Thyroid gland (tissue), 4 donors: ENCODE results near the gene MAP3K6. TPM values are rescaled to one million over a fixed set of nuclear protein-coding genes. Genes with fewer than 3 reads are reported as not detected.

Experiments used
- DNase-seq, 2 donors: peaks; one replicate each; pipeline ENCODE4 v3.0.0-alpha.2; 2019
- H3K27ac ChIP-seq, 3 donors: fragments of 200-600 bp; sonication (generic); 1 replicate in 2 of 3; 2 replicates in 1 of 3; pipeline ENCODE4 v1.5.1; 2016 to 2019; ENCODE audit warnings: mild to moderate bottlenecking in 1 of 3, moderate library complexity in 1 of 3
- H3K27me3 ChIP-seq: fragments of 200-600 bp; sonication (generic); one replicate; pipeline ENCODE4 v1.5.1; 2019
- H3K36me3 ChIP-seq, 2 donors: fragments of 200-600 bp; sonication (generic); one replicate each; pipeline ENCODE4 v1.5.1; 2016 to 2019
- H3K4me1 ChIP-seq, 2 donors: fragments of 200-600 bp; sonication (generic); one replicate each; pipeline ENCODE4 v1.5.1; 2017 to 2019
- H3K4me3 ChIP-seq, 3 donors: fragments of 200-600 bp; sonication (generic); replicated peaks in 1 of 3; 1 replicate in 2 of 3; 2 replicates in 1 of 3; pipeline ENCODE4 v1.5.1; 2016; ENCODE audit warnings: mild to moderate bottlenecking in 1 of 3
- H3K9me3 ChIP-seq: fragments of 200-600 bp; sonication (generic); one replicate; pipeline ENCODE4 v1.5.1; 2017
- POLR2A ChIP-seq, 2 donors: fragments of 450-650 bp; IDR thresholded peaks; one replicate each; pipeline ENCODE4 v1.6.1; 2017; ENCODE audit warnings: antibody characterized with exemption in 2 of 2, mild to moderate bottlenecking in 2 of 2, moderate library complexity in 1 of 2
- WGBS, 2 donors: methylation state at CpG; one replicate each; pipeline ENCODE4 v1.1.5; 2017; 5-methylcytosine and 5-hydroxymethylcytosine counted together
- intact Hi-C: fragments of 100-400 bp; cut with DNase I; formaldehyde crosslinking; loops from one replicate; pipeline ENCODE4 v1.15.1; 2023
- total RNA-seq, 4 donors: library from RNA; depleted of rRNA; stranded (reverse); fragments of >200 nt; gene quantifications; one replicate each; pipeline ENCODE4 v1.2.3, GENCODE V29; 2016
- TF ChIP-seq, protein P1 (sequence below), 6 experiments: fragments of 200-600 bp in 3 of 6; fragments of 450-650 bp in 3 of 6; sonication (generic) in 3 of 6; IDR thresholded peaks; one replicate each; pipeline ENCODE4 v1.5.1; 2016 to 2019; ENCODE audit warnings: antibody characterized with exemption in 6 of 6, mild to moderate bottlenecking in 2 of 6, inconsistent platforms in 1 of 6, moderate library complexity in 1 of 6

The MAP3K6 gene
- total RNA-seq, 4 donors from 2014 or later: 17.6 to 62.9 (median 32.3) TPM

DNA sequence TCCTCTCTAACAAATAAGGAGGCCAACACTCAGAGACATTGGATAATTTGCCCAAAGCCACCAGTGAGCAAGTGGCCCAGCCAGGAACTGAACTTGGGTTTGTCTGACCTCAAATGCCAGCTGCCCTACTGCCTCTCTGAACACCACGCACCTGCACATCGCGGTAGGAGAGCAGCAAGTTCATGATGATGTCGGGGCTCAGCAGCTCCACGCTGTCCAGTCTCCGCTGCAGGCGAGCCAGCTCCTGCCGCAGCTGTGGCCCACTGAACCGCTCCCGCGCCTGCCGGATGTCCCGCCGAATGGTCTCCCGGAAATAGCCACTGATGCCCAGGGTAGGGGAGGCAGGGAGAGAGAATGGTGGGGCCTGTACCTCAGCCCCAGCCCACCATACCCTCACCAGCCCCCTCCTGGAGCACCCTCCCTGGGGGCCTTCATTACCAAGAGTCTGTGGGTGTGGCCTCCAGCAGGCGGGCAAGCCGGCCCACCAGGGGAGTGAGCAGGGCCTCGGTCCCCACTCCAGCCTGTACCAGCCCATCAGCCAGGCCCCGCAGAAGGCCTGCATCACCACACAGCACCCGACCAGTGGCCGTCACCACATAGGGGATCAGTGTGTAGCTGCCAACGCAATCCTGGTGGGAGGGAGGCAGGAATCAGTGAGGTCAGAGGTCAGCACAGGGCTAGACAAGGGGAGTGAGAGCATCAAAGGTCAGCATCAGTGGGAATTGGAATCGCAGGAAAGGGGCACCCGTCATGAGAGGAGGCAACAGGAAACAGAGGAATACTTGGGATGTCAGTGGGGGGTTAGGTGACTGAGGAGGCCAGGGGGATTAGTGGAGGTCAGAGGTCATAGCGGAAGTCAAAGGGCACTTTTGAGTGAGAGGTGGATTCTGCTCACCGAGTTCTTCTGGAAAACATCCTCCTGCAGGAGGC lies 2.7 kb downstream of the MAP3K6 start:
- TF ChIP-seq, protein P1, sequence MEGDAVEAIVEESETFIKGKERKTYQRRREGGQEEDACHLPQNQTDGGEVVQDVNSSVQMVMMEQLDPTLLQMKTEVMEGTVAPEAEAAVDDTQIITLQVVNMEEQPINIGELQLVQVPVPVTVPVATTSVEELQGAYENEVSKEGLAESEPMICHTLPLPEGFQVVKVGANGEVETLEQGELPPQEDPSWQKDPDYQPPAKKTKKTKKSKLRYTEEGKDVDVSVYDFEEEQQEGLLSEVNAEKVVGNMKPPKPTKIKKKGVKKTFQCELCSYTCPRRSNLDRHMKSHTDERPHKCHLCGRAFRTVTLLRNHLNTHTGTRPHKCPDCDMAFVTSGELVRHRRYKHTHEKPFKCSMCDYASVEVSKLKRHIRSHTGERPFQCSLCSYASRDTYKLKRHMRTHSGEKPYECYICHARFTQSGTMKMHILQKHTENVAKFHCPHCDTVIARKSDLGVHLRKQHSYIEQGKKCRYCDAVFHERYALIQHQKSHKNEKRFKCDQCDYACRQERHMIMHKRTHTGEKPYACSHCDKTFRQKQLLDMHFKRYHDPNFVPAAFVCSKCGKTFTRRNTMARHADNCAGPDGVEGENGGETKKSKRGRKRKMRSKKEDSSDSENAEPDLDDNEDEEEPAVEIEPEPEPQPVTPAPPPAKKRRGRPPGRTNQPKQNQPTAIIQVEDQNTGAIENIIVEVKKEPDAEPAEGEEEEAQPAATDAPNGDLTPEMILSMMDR (IDR thresholded peaks at IDR 0.05): no peak
- no peak for TF ChIP-seq POLR2A (IDR thresholded peaks at IDR 0.05)
- no peak overlapping the region for H3K27ac ChIP-seq
- no peaks in the 10 kb centered on the region for H3K9me3 ChIP-seq
- intact Hi-C loops: no loop called here
- DNase-seq: no peak
- H3K4me3 ChIP-seq: no peak overlapping the region
- peaks cover 5 to 20% of the 10 kb centered on the region in 2 donors for H3K4me1 ChIP-seq
- WGBS, 2 donors: 90 to 92% methylated on average over 22 to 23 of the region's 26 CpGs
- peaks cover 15 to 37% of the 10 kb centered on the region in 2 donors for H3K36me3 ChIP-seq
- no peaks in the 10 kb centered on the region for H3K27me3 ChIP-seq

DNA sequence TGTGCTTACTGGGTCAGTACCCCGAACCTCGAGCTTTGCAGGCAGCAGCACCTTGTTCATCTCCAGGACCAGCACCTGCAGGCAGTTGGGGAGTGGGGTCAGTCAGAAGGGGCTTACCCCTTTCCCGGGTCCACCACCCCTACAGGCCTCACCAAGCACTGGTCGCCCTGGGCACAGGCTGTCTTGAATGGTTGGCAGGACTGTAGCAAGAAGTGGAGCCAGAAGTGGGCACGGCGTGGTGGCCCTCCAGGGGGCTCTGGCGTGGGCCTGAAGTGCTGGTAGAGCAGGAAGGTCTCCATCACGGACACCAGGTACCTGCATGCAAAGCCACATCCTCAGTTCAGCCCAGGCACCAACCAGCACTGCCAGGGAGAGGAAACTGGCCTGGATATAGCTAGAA lies 5.2 kb downstream of the MAP3K6 start:
- peaks cover 0 to 13% of the 10 kb centered on the region in 2 donors for H3K4me1 ChIP-seq
- WGBS, 2 donors: 88 to 96% methylated on average over 3 to 4 of the region's 8 CpGs
- peaks cover 18 to 43% of the 10 kb centered on the region in 2 donors for H3K36me3 ChIP-seq
- H3K4me3 ChIP-seq: no peak overlapping the region
- intact Hi-C loops: no loop called here
- no peak overlapping the region for H3K27ac ChIP-seq
- no peaks in the 10 kb centered on the region for H3K27me3 ChIP-seq
- DNase-seq: no peak
- TF ChIP-seq, protein P1 (IDR thresholded peaks at IDR 0.05): no peak
- TF ChIP-seq POLR2A (IDR thresholded peaks at IDR 0.05): no peak
- no peaks in the 10 kb centered on the region for H3K9me3 ChIP-seq

DNA sequence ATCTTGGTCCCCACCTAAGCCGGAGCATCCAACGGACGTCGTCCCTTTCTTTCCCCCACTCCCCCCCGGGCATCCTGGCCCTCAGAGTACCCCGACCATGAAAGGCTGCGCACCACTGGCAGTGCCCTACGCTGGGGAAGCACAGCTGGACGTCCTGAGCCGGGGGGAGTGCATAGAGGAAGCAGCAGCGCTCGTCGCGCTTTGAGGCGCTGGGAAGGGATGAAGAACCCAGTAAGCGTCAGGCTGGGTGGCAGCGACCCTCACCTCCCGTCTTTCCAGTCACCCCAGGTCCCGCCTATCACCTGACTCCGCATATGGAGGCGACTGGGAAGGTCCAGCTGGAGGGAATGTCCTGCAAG lies 5.7 kb downstream of the MAP3K6 start:
- H3K27ac ChIP-seq: no peak overlapping the region
- no peaks in the 10 kb centered on the region for H3K9me3 ChIP-seq
- DNase-seq: no peak
- TF ChIP-seq POLR2A (IDR thresholded peaks at IDR 0.05): no peak
- TF ChIP-seq, protein P1 (IDR thresholded peaks at IDR 0.05): no peak
- H3K4me3 ChIP-seq: no peak overlapping the region
- 84 to 93% methylated on average over 14 to 21 of the region's 21 CpGs for WGBS, 2 donors
- no peaks in the 10 kb centered on the region for H3K27me3 ChIP-seq
- peaks cover 24 to 48% of the 10 kb centered on the region in 2 donors for H3K36me3 ChIP-seq
- H3K4me1 ChIP-seq: peaks cover 0 to 13% of the 10 kb centered on the region in 2 donors
- intact Hi-C loops: no loop called here

DNA sequence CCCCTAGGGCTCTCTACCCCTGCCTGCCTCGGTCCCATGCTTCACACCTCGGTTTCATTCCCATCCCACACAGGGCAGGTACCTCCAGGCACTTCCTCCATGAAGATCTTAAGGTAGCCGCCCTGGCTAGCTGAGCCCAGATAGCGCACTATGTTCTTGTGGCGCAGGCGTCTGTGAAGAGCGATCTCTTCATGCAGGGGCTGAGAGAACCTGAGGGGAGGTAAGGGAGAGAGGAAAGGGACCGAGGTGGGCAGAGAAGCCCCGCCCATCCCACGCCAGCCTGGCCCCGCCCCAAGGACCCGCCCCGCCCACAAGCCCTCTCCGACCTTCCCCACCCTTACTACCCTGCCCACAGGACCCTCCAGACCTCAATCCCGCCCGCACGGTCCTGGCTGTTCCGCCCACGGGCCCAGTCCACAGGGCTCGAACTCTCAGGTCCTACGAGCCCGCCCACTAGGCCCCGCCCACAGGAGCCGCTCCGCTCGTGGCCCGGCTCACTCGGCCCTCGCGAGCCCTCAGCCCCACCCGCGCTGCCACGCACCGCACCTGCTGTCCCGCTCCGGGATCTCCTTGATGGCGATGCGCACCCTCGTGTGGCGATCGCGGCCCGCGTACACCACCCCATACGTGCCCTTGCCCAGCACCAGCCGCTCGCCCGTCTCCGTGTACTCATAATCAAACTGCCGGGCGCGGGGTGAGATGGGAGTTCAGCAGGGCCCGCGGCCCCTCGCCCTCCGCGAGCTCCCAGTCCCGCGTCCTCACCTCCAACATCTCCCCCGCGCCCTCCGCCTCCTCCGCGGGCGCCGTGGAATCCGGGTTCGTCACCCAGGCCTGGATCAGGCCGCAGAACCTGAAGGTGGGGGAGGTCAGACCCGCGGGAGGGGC lies 6.4 kb downstream of the MAP3K6 start:
- Histone ChIP-seq H3K9me3 (no peaks in the 10 kb centered on the region), H3K4me1 (peaks cover 0 to 13% of the 10 kb centered on the region in 2 donors), H3K4me3 (no peak overlapping the region), H3K36me3 (peaks cover 28 to 53% of the 10 kb centered on the region in 2 donors), H3K27me3 (no peaks in the 10 kb centered on the region), H3K27ac (no peak overlapping the region)
- 56 to 58% methylated on average over 34 to 63 of the region's 71 CpGs for WGBS, 2 donors
- TF ChIP-seq, protein P1 (IDR thresholded peaks at IDR 0.05): no peak
- no peak for TF ChIP-seq POLR2A (IDR thresholded peaks at IDR 0.05)
- intact Hi-C loops: no loop called here
- DNase-seq: no peak
